ENCODE measurements around the gene MAPK14. TPM values are rescaled to one million over a fixed set of nuclear protein-coding genes. Genes with fewer than 3 reads are reported as not detected.

Gene MAPK14
- total RNA-seq, 4 donors from 2014 or later: 44.4 to 91.7 (median 59.1) TPM

DNA sequence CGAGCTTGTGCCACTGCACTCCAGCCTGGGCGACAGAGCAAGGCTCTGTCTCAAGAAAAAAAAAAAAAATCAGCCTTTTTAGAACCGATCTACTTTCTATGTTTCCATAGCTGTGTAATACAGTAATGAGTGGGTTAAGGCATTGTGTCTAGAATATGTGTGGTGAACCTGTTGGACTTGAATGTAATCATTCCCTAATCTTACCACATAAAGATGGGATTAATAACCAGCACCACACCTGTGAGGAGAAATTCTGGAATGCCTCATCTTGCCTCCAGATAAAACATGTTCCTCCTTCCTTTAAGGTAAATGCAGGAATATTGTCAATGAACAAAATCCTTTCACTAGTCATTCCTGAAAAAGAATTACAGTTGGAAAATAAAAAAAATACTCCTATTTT is 43.7 kb downstream of the MAPK14 start:
- H3K4me1 ChIP-seq: peaks cover 6 to 84% (median 8%) of the 10 kb centered on the region in 3 donors
- no peak overlapping the region for H3K4me3 ChIP-seq
- H3K9me3 ChIP-seq: no peaks in the 10 kb centered on the region
- H3K27me3 ChIP-seq: no peaks in the 10 kb centered on the region
- H3K27ac ChIP-seq: peak overlapping the region in 3 of 4 donors; percentile 19 to 58 (median 35)
- DNase-seq: no peak
- H3K36me3 ChIP-seq: peaks cover 0 to 26% (median 0%) of the 10 kb centered on the region in 3 donors
- TF ChIP-seq CTCF (IDR thresholded peaks at IDR 0.05) (no peak), POLR2A (IDR thresholded peaks at IDR 0.05) (no peak)
- 48 to 59% methylated on average over 3 of the region's 3 CpGs for WGBS, 2 donors
- intact Hi-C loops (cut with DNase I): no loop called here

DNA sequence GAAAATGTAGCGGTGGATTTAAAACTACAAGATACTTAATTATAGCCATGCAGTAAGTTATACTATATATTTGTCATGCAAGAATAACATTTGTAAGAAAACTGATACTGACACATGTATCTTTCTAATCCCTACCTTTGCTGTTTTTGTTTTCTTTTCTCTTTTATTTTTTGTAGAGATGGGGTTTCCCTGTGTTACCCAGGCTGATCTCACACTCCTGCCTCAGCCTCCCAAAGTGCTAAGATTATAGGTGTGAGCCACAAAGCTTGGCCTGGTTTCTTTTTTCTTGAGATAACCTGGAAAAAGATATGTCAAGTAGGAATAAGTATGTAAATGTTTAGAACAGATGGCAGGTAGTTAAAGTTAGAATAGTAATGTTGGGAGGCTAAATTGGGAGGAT is 44.1 kb downstream of the MAPK14 start:
- H3K27me3 ChIP-seq: no peaks in the 10 kb centered on the region

DNA sequence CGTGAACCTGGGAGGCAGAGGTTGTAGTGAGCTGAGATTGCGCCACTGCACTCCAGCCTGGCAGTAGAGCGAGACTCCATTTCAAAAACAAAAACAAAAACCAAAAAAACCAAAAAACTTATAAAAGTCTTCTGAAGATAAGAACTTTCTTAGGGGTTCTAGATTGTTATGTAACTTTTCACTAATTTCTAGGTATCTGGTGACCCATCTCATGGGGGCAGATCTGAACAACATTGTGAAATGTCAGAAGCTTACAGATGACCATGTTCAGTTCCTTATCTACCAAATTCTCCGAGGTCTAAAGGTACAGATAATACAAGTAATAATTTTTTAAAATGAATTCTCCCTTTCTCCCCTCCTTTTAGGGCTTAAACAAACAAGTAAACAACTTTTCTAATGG is 45.1 kb downstream of the MAPK14 start:
- Histone ChIP-seq H3K36me3 (peaks cover 0 to 40% (median 0%) of the 10 kb centered on the region in 3 donors), H3K4me3 (no peak overlapping the region), H3K4me1 (peaks cover 6 to 77% (median 8%) of the 10 kb centered on the region in 3 donors), H3K27me3 (no peaks in the 10 kb centered on the region), H3K9me3 (no peaks in the 10 kb centered on the region), H3K27ac (no peak overlapping the region)
- TF ChIP-seq CTCF (IDR thresholded peaks at IDR 0.05) (no peak), POLR2A (IDR thresholded peaks at IDR 0.05) (no peak)
- intact Hi-C loops (cut with DNase I): no loop called here
- 98% methylated on average over 3 to 4 of the region's 4 CpGs for WGBS, 2 donors
- no peak for DNase-seq

More for the DNA sequence above, 44.1 kb downstream of the MAPK14 start:
- Histone ChIP-seq H3K27ac (peak overlapping the region in 2 of 4 donors; percentile 19 to 51), H3K4me1 (peaks cover 6 to 84% (median 8%) of the 10 kb centered on the region in 3 donors), H3K36me3 (peaks cover 0 to 31% (median 0%) of the 10 kb centered on the region in 3 donors), H3K4me3 (no peak overlapping the region), H3K9me3 (no peaks in the 10 kb centered on the region)
- DNase-seq: no peak
- intact Hi-C loops (cut with DNase I): no loop called here
- WGBS, 2 donors: 35 to 67% methylated on average over 1 of the region's 1 CpG
- TF ChIP-seq CTCF (IDR thresholded peaks at IDR 0.05) (no peak), POLR2A (IDR thresholded peaks at IDR 0.05) (no peak)

DNA sequence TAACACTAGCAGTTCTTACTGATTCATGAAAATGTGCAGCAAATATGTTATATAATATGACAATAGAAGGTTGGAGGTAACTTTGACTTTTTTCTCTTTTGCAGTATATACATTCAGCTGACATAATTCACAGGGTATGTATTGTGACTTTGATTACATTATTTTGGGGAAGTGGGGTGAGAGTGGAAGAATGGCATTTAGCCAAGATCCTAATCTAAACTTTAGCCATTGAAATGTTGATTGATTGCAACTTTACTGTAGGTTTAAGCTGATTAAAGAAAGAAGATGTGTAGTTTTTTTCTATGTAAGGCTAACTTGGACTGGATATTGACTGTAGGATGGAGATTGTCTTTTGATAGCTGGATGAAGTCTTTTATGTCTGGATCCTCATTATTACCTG is 46.0 kb downstream of the MAPK14 start:
- H3K4me1 ChIP-seq: peaks cover 0 to 68% (median 6%) of the 10 kb centered on the region in 3 donors
- intact Hi-C loops (cut with DNase I): no loop called here
- TF ChIP-seq POLR2A (IDR thresholded peaks at IDR 0.05) (no peak), CTCF (IDR thresholded peaks at IDR 0.05) (no peak)

GRCh38 chr6:36075656-36076055 is 48.0 kb downstream of the MAPK14 start:
- intact Hi-C loops (cut with DNase I): no loop called here
- peaks cover 0 to 50% (median 6%) of the 10 kb centered on the region in 3 donors for H3K4me1 ChIP-seq
- no peak for DNase-seq
- 33 to 56% methylated on average over 3 of the region's 3 CpGs for WGBS, 2 donors
- TF ChIP-seq CTCF (IDR thresholded peaks at IDR 0.05) (peak in 2 of 6 experiments; percentile 29 to 47), POLR2A (IDR thresholded peaks at IDR 0.05) (no peak)
- H3K27ac ChIP-seq: peak overlapping the region in 1 of 4 donors; percentile 32
- H3K4me3 ChIP-seq: no peak overlapping the region
- no peaks in the 10 kb centered on the region for H3K27me3 ChIP-seq
- no peaks in the 10 kb centered on the region for H3K9me3 ChIP-seq
- peaks cover 5 to 68% (median 9%) of the 10 kb centered on the region in 3 donors for H3K36me3 ChIP-seq

More for the DNA sequence above, 46.0 kb downstream of the MAPK14 start:
- Histone ChIP-seq H3K4me3 (no peak overlapping the region), H3K27ac (no peak overlapping the region), H3K27me3 (no peaks in the 10 kb centered on the region), H3K9me3 (no peaks in the 10 kb centered on the region), H3K36me3 (peaks cover 0 to 47% (median 0%) of the 10 kb centered on the region in 3 donors)
- no peak for DNase-seq
